OCI-LY7 (cell line): Measurements from ENCODE around the gene BCL7A.

Experiments used
- CTCF ChIP-seq: fragments of 200-600 bp; sonication (generic); conservative IDR thresholded peaks from 2 replicates; pipeline ENCODE4 v1.5.1; 2014; ENCODE audit warnings: mild to moderate bottlenecking, antibody characterized with exemption, low read length, moderate library complexity, mixed read lengths
- EZH2phosphoT487 ChIP-seq: fragments of 200-600 bp; sonication (generic); IDR thresholded peaks from 2 replicates; pipeline ENCODE4 v1.6.1; 2018; ENCODE audit warnings: low read depth, borderline replicate concordance, mild to moderate bottlenecking, mixed run types, antibody characterized with exemption, low read length, moderate library complexity, mixed read lengths

DNA sequence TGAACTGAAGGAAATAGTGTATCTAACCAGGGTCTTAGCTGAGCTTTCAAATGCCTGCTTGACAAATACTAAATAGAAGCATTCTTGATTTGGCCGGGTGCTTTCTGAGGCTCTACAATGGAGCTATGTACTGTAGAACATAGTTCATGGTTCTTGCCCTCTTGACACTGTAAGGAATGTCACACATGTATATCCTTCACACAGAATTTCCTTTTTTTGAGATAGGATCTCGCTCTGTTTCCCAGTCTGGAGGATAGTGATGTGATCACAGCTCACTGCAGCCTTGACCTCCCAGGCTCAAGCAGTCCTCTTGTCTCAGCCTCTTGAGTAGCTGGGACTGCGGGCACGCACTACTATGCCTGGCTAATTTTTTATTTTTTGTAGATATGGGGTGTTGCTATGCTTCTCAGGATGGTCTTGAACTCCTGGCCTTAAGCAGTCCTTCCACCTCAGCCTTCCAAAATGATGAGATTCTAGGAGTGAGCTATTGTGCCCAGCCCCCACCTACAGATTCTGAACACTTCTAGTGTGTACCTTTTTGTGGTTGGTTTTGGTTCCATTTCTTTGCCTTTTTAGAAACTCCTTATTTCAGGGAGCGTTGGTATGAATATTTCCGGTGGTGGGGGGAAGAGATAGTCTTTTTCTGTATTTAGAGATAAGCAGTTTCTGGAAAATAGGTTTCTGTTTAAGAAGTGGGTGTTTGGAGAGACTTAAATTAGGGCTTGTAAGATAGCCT, 61.1 kb downstream of the BCL7A start:
- TF ChIP-seq CTCF (no peak), EZH2phosphoT487 (no peak)
